IMR-90 (cell line): ENCODE measurements around the gene SERPINA4. TPM values are rescaled to one million over a fixed set of nuclear protein-coding genes. Genes with fewer than 3 reads are reported as not detected.

ENCODE experiments used
- ATAC-seq: fragments of 200-7000 bp; cut with Tn5 transposase; 2 replicates; pipeline ENCODE4 v1.9.1; 2020; ENCODE audit warnings: low read depth, mild to moderate bottlenecking, moderate library complexity
- BruUV-seq: library from RNA; stranded (reverse); fragments of 400-500 nt; replicated peaks from 2 replicates; lab custom pipeline; 2021; lab: Mats Ljungman, UMichigan
- CTCF ChIA-PET: fragments of 300-600 bp; formaldehyde crosslinking; extraction: SDS; loops from one replicate; lab custom pipeline; 2021; ENCODE audit warnings: antibody characterized with exemption; lab: Yijun Ruan, JAX
- POLR2A ChIA-PET: fragments of 300-600 bp; sonication (Branson Sonifier 250); formaldehyde crosslinking; loops from one replicate; lab custom pipeline; 2022; ENCODE audit warnings: antibody characterized with exemption; ENCODE audit not compliant: unreplicated experiment; lab: Charles Lee
- DNase-seq: peaks from one replicate; pipeline ENCODE4 v3.0.0; 2013
- H2AFZ ChIP-seq: replicated peaks from 2 replicates; pipeline ENCODE3; 2013; ENCODE audit warnings: low read length, mild to moderate bottlenecking; ENCODE audit not compliant: poor library complexity
- H2AK5ac ChIP-seq: 2 replicates; pipeline ENCODE4 v1.6.1; 2013; ENCODE audit warnings: low read depth, low read length, inconsistent platforms
- H2AK9ac ChIP-seq: replicated peaks from 2 replicates; pipeline ENCODE3; 2013; ENCODE audit warnings: mild to moderate bottlenecking, low read depth, low read length, moderate library complexity; ENCODE audit not compliant: poor library complexity
- H2BK120ac ChIP-seq: 2 replicates; pipeline ENCODE4 v1.6.1; 2013; ENCODE audit warnings: low read depth, low read length, inconsistent platforms
- H2BK15ac ChIP-seq: 3 replicates; pipeline ENCODE4 v1.6.1; 2013; ENCODE audit warnings: low read depth, low read length, inconsistent platforms
- H2BK20ac ChIP-seq: 2 replicates; pipeline ENCODE4 v1.6.1; 2013; ENCODE audit warnings: low read depth, mild to moderate bottlenecking, inconsistent platforms, low read length, moderate library complexity
- H2BK5ac ChIP-seq: 2 replicates; pipeline ENCODE4 v1.6.1; 2013; ENCODE audit warnings: mild to moderate bottlenecking, low read depth, low read length, inconsistent platforms; ENCODE audit not compliant: poor library complexity, severe bottlenecking
- H3K14ac ChIP-seq: replicated peaks from 2 replicates; pipeline ENCODE4 v1.6.1; 2013; ENCODE audit warnings: low read depth, low read length, inconsistent platforms
- H3K18ac ChIP-seq: 2 replicates; pipeline ENCODE4 v1.6.1; 2013; ENCODE audit warnings: low read depth, low read length, control low read depth
- H3K23ac ChIP-seq: 2 replicates; pipeline ENCODE4 v1.6.1; 2013; ENCODE audit warnings: low read depth, low read length, inconsistent platforms
- H3K27ac ChIP-seq: 2 replicates; pipeline ENCODE4 v1.5.1; 2013; ENCODE audit warnings: mild to moderate bottlenecking, control low read depth, low read length; ENCODE audit not compliant: insufficient read depth
- H3K27me3 ChIP-seq: 2 replicates; pipeline ENCODE4 v1.6.1; 2013; ENCODE audit warnings: low read length; ENCODE audit not compliant: control insufficient read depth, insufficient read depth
- H3K36me3 ChIP-seq: 2 replicates; pipeline ENCODE4 v1.6.1; 2013; ENCODE audit warnings: low read length, mixed read lengths; ENCODE audit not compliant: control insufficient read depth, insufficient read depth
- H3K4ac ChIP-seq: 2 replicates; pipeline ENCODE4 v1.6.1; 2013; ENCODE audit warnings: low read depth, low read length, inconsistent platforms
- H3K4me1 ChIP-seq: 2 replicates; pipeline ENCODE4 v1.6.1; 2013; ENCODE audit warnings: low read length, mixed read lengths; ENCODE audit not compliant: control insufficient read depth, insufficient read depth
- H3K4me2 ChIP-seq: 2 replicates; pipeline ENCODE4 v1.6.1; 2013; ENCODE audit warnings: low read depth, mild to moderate bottlenecking, control low read depth, low read length, moderate library complexity
- H3K4me3 ChIP-seq: 2 replicates; pipeline ENCODE4 v1.5.1; 2013; ENCODE audit warnings: low read depth, mild to moderate bottlenecking, control low read depth, low read length, moderate library complexity; ENCODE audit not compliant: insufficient read depth
- H3K56ac ChIP-seq: 2 replicates; pipeline ENCODE4 v1.6.1; 2013; ENCODE audit warnings: low read length, inconsistent platforms; ENCODE audit not compliant: insufficient read depth; ENCODE audit errors: extremely low read depth
- H3K79me1 ChIP-seq, 2 experiments: 2 replicates each; pipeline ENCODE4 v1.6.1; 2013; ENCODE audit warnings: low read length in 2 of 2, inconsistent platforms in 1 of 2, low read depth in 1 of 2
- H3K9ac ChIP-seq: 2 replicates; pipeline ENCODE4 v1.6.1; 2013; ENCODE audit warnings: low read depth, low read length, control low read depth
- H3K9me1 ChIP-seq: 2 replicates; pipeline ENCODE4 v1.6.1; 2013; ENCODE audit warnings: low read length, inconsistent platforms; ENCODE audit not compliant: insufficient read depth
- H3K9me3 ChIP-seq: 2 replicates; pipeline ENCODE4 v1.6.1; 2013; ENCODE audit warnings: low read length; ENCODE audit not compliant: control insufficient read depth, insufficient read depth
- H4K20me1 ChIP-seq: 2 replicates; pipeline ENCODE4 v1.6.1; 2013; ENCODE audit warnings: low read length, inconsistent platforms; ENCODE audit not compliant: insufficient read depth
- H4K5ac ChIP-seq: 2 replicates; pipeline ENCODE4 v1.6.1; 2013; ENCODE audit warnings: mild to moderate bottlenecking, low read depth, low read length, control low read depth
- H4K8ac ChIP-seq, 2 experiments: 2 replicates each; pipeline ENCODE4 v1.6.1; 2013; ENCODE audit warnings: low read depth in 2 of 2, low read length in 2 of 2, control low read depth in 1 of 2, inconsistent platforms in 1 of 2
- H4K91ac ChIP-seq: 2 replicates; pipeline ENCODE4 v1.6.1; 2013; ENCODE audit warnings: low read depth, low read length, inconsistent platforms; ENCODE audit not compliant: insufficient read depth
- CEBPB ChIP-seq: IDR thresholded peaks from 2 replicates; pipeline ENCODE4 v1.6.1; 2012; ENCODE audit warnings: low read depth, low read length, improper control_type of control experiment
- CHD1 ChIP-seq: IDR thresholded peaks from 2 replicates; pipeline ENCODE4 v1.6.1; 2012; ENCODE audit warnings: low read depth, low read length, improper control_type of control experiment
- CTCF ChIP-seq: conservative IDR thresholded peaks from 2 replicates; pipeline ENCODE4 v1.5.1; 2012; ENCODE audit warnings: mild to moderate bottlenecking, low read depth, low read length, improper control_type of control experiment
- FOS ChIP-seq: fragments of 150-350 bp; IDR thresholded peaks from 2 replicates; pipeline ENCODE4 v1.6.1; 2016; ENCODE audit warnings: low read depth, low read length
- MAZ ChIP-seq: IDR thresholded peaks from 2 replicates; pipeline ENCODE4 v1.6.1; 2012; ENCODE audit warnings: low read depth, mild to moderate bottlenecking, low read length, improper control_type of control experiment, moderate library complexity, borderline replicate concordance
- MXI1 ChIP-seq: IDR thresholded peaks from 2 replicates; pipeline ENCODE4 v1.6.1; 2012; ENCODE audit warnings: low read depth, mild to moderate bottlenecking, low read length, moderate library complexity, borderline replicate concordance
- NFE2L2 ChIP-seq: fragments of 150-350 bp; IDR thresholded peaks from 2 replicates; pipeline ENCODE4 v1.6.1; 2016; ENCODE audit warnings: low read depth, mild to moderate bottlenecking, low read length
- POLR2A ChIP-seq: IDR thresholded peaks from 2 replicates; pipeline ENCODE4 v1.6.1; 2012; ENCODE audit warnings: mild to moderate bottlenecking, low read depth, low read length
- RAD21 ChIP-seq: IDR thresholded peaks from 2 replicates; pipeline ENCODE4 v1.6.1; 2012; ENCODE audit warnings: low read length, improper control_type of control experiment
- RCOR1 ChIP-seq: IDR thresholded peaks from 2 replicates; pipeline ENCODE4 v1.6.1; 2012; ENCODE audit warnings: mild to moderate bottlenecking, low read length, improper control_type of control experiment; ENCODE audit not compliant: insufficient replicate concordance
- RFX5 ChIP-seq: IDR thresholded peaks from 2 replicates; pipeline ENCODE4 v1.8.0; 2012; ENCODE audit warnings: low read depth, mild to moderate bottlenecking, low read length, moderate library complexity
- SMC3 ChIP-seq: fragments of 150-350 bp; IDR thresholded peaks from 2 replicates; pipeline ENCODE4 v1.6.1; 2016; ENCODE audit warnings: low read depth, mild to moderate bottlenecking, antibody characterized with exemption, low read length, moderate library complexity
- USF2 ChIP-seq: fragments of 150-350 bp; IDR thresholded peaks from 2 replicates; pipeline ENCODE4 v1.6.1; 2017; ENCODE audit warnings: mild to moderate bottlenecking, antibody characterized with exemption, low read length, low read depth
- WGBS, 2 experiments: methylation state at CpG; one replicate each; pipeline versions ENCODE4 v1.1.5 to v1.1.7; 2013; ENCODE audit warnings: missing lambda C conversion rate in 2 of 2; ENCODE audit not compliant: insufficient read length in 1 of 2; ENCODE audit errors: extremely low coverage in 2 of 2; 5-methylcytosine and 5-hydroxymethylcytosine counted together
- dilution Hi-C: fragments of 300-500 bp; cut with HindIII; formaldehyde crosslinking; loops from one replicate; pipeline ENCODE4 v1.14.3; 2018; ENCODE audit warnings: low sequenced_read_pairs; ENCODE audit not compliant: unreplicated experiment
- in situ Hi-C: fragments of 300-500 bp; cut with MboI; formaldehyde crosslinking; loops from 3 replicates; pipeline ENCODE4 v1.14.3; 2019; ENCODE audit warnings: low sequenced_read_pairs, inconsistent platforms, mixed read lengths
- intact Hi-C: fragments of 100-400 bp; cut with micrococcal nuclease; formaldehyde crosslinking; loops from 2 replicates; pipeline ENCODE4 v1.10.0; 2022
- polyA plus RNA-seq, 3 experiments: library from polyadenylated mRNA; depleted of rRNA; stranded (reverse); fragments of >200 nt; gene quantifications; 2 replicates each; pipeline ENCODE4 v1.2.3, GENCODE V29; 2012; ENCODE audit warnings: low replicate concordance in 1 of 3
- total RNA-seq: library from RNA; depleted of rRNA; stranded (reverse); fragments of >200 nt; gene quantifications from 2 replicates; pipeline ENCODE4 v1.2.3, GENCODE V29; 2012

Gene SERPINA4
- total and polyA plus RNA-seq, 2 of the 4 experiments (the other 2 are of a cell fraction), result not detected

GRCh38 chr14:94593376-94593748, 32.1 kb downstream of the SERPINA4 start:
- Histone ChIP-seq H3K27me3 (peaks cover 3% of the 10 kb centered on the region), H2AK5ac (no peak overlapping the region), H4K20me1 (no peaks in the 10 kb centered on the region), H3K23ac (no peak overlapping the region), H3K4me3 (no peak overlapping the region), H3K27ac (no peak overlapping the region), H3K36me3 (no peaks in the 10 kb centered on the region), H3K9me1 (no peaks in the 10 kb centered on the region), H2BK15ac (no peak overlapping the region), H2BK5ac (no peak overlapping the region), H2BK20ac (no peak overlapping the region), H3K9me3 (no peaks in the 10 kb centered on the region), H4K8ac (no peak overlapping the region), H3K14ac (no peak overlapping the region), H3K18ac (no peak overlapping the region), H4K5ac (no peak overlapping the region), H4K91ac (no peak overlapping the region), H3K4me1 (no peaks in the 10 kb centered on the region), H3K4ac (no peak overlapping the region), H2AFZ (no peak overlapping the region), H2AK9ac (no peak overlapping the region), H3K9ac (no peak overlapping the region), H3K4me2 (no peak overlapping the region), H2BK120ac (no peak overlapping the region), H3K79me1 (no peaks in the 10 kb centered on the region), H3K56ac (no peak overlapping the region)
- intact Hi-C loops (no loop called here), in situ Hi-C loops (no loop called here), dilution Hi-C loops (no loop called here)
- TF ChIP-seq RCOR1, result no peak
- TF ChIP-seq RFX5, result no peak
- TF ChIP-seq POLR2A, result no peak
- no peak for TF ChIP-seq MAZ
- no peak for TF ChIP-seq SMC3
- no peak for TF ChIP-seq CEBPB
- TF ChIP-seq CHD1, result no peak
- no peak for TF ChIP-seq FOS
- TF ChIP-seq CTCF, result no peak
- TF ChIP-seq MXI1, result no peak
- TF ChIP-seq NFE2L2, result no peak
- TF ChIP-seq USF2, result no peak
- TF ChIP-seq RAD21, result no peak
- ATAC-seq, result no peak
- ChIA-PET CTCF (no interaction called here), POLR2A (no interaction called here)
- no TSS peak for BruUV-seq
- no CpG with 5 or more reads among the region's 3 CpGs for WGBS, 2 experiments
- DNase-seq, result no peak
